A673 (cell line): ENCODE results near the gene PAK3. TPM values are rescaled to one million over a fixed set of nuclear protein-coding genes. Genes with fewer than 3 reads are reported as not detected.

Source experiments
- BruUV-seq: library from RNA; stranded (reverse); fragments of 400-500 nt; replicated peaks from 2 replicates; lab custom pipeline; 2021; lab: Mats Ljungman, UMichigan
- CTCF ChIA-PET: fragments of 300-600 bp; sonication (Branson Sonifier 250); formaldehyde crosslinking; loops from one replicate; lab custom pipeline; 2022; ENCODE audit warnings: antibody characterized with exemption; lab: Charles Lee
- POLR2A ChIA-PET: fragments of 300-600 bp; sonication (Branson Sonifier 250); formaldehyde crosslinking; loops from one replicate; lab custom pipeline; 2022; ENCODE audit warnings: antibody characterized with exemption; ENCODE audit not compliant: low non-redundant PET; lab: Charles Lee
- DNase-seq: peaks from one replicate; pipeline ENCODE4 v3.0.0-alpha.2; 2015; ENCODE audit warnings: low spot score
- H3K27ac ChIP-seq: fragments of 200-600 bp; sonication (generic); 2 replicates; pipeline ENCODE4 v1.5.1; 2016; ENCODE audit warnings: mixed run types, low read depth, mild to moderate bottlenecking, mixed read lengths, antibody characterized with exemption, low read length; ENCODE audit not compliant: poor library complexity, severe bottlenecking
- H3K27me3 ChIP-seq: fragments of 200-600 bp; sonication (generic); replicated peaks from 2 replicates; pipeline ENCODE4 v1.6.1; 2017; ENCODE audit warnings: mixed run types, low read depth, mild to moderate bottlenecking, mixed read lengths, antibody characterized with exemption, low read length; ENCODE audit not compliant: insufficient read depth, poor library complexity
- H3K36me3 ChIP-seq: fragments of 200-600 bp; sonication (generic); 2 replicates; pipeline ENCODE4 v1.6.1; 2016; ENCODE audit warnings: mixed run types, mild to moderate bottlenecking, mixed read lengths, antibody characterized with exemption, low read length; ENCODE audit not compliant: insufficient read depth, poor library complexity, severe bottlenecking
- H3K4me1 ChIP-seq: fragments of 200-600 bp; sonication (generic); 2 replicates; pipeline ENCODE4 v1.6.1; 2017; ENCODE audit warnings: mixed run types, mild to moderate bottlenecking, mixed read lengths, antibody characterized with exemption, low read length; ENCODE audit not compliant: insufficient read depth, poor library complexity, severe bottlenecking
- H3K4me3 ChIP-seq: fragments of 200-600 bp; sonication (generic); 2 replicates; pipeline ENCODE4 v1.5.1; 2016; ENCODE audit warnings: low read depth, mixed run types, mild to moderate bottlenecking, mixed read lengths, low read length; ENCODE audit not compliant: poor library complexity, severe bottlenecking
- H3K9me3 ChIP-seq: fragments of 200-600 bp; sonication (generic); 2 replicates; pipeline ENCODE4 v1.6.1; 2016; ENCODE audit warnings: mixed run types, low read depth, mild to moderate bottlenecking, mixed read lengths, antibody characterized with exemption, low read length; ENCODE audit not compliant: poor library complexity, severe bottlenecking
- EZH2 ChIP-seq: fragments of 200-600 bp; sonication (generic); IDR thresholded peaks from 2 replicates; pipeline ENCODE4 v1.6.1; 2017; ENCODE audit warnings: borderline replicate concordance, low read depth, mild to moderate bottlenecking, mixed read lengths, antibody characterized with exemption, low read length; ENCODE audit not compliant: poor library complexity, severe bottlenecking
- intact Hi-C: fragments of 100-400 bp; cut with micrococcal nuclease; formaldehyde crosslinking; loops from one replicate; pipeline ENCODE4 v1.10.0; 2022; ENCODE audit not compliant: unreplicated experiment
- total RNA-seq: library from RNA; stranded (reverse); gene quantifications from 2 replicates; pipeline ENCODE4 v1.2.3, GENCODE V29; 2021
- TF ChIP-seq, protein P1 (sequence below): fragments of 300-800, 200-600 bp; sonication (generic); conservative IDR thresholded peaks from 2 replicates; pipeline ENCODE4 v1.5.1; 2017; ENCODE audit warnings: low read depth, mild to moderate bottlenecking, antibody characterized with exemption, low read length, moderate library complexity, mixed read lengths

Gene PAK3
- total RNA-seq, 1 experiment from 2014 or later, result not detected

DNA sequence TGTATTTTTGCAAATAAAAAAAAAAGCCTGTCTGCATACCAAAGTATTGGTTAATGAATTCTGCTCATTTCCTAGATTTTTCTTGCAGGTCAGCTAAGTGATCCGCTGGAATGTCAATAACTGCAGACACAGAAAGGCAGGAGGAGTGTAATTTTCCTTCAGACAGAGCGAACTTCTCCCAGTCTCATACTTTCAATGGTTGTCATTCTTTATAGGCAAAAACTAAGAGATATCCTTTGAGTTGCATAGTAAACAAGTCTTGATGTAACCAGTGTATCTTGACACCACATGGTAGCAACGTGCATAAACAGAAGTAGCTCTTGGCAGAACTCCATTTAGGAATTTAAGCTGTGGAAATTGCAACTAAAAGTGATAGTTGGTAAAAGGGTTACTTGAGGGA is 166.1 kb downstream of the PAK3 start:
- Histone ChIP-seq H3K4me1 (no peaks in the 10 kb centered on the region), H3K27me3 (peaks cover 8% of the 10 kb centered on the region), H3K27ac (no peak overlapping the region), H3K9me3 (no peaks in the 10 kb centered on the region), H3K4me3 (no peak overlapping the region), H3K36me3 (no peaks in the 10 kb centered on the region)
- DNase-seq, result no peak
- no TSS peak for BruUV-seq
- intact Hi-C loops, result loop anchor here (10.0 kb wide), 1 partner anchor 183 kb away; no protein-coding TSS in a partner anchor
- ChIA-PET POLR2A (no interaction called here), CTCF (no interaction called here)
- no peak for TF ChIP-seq EZH2

DNA sequence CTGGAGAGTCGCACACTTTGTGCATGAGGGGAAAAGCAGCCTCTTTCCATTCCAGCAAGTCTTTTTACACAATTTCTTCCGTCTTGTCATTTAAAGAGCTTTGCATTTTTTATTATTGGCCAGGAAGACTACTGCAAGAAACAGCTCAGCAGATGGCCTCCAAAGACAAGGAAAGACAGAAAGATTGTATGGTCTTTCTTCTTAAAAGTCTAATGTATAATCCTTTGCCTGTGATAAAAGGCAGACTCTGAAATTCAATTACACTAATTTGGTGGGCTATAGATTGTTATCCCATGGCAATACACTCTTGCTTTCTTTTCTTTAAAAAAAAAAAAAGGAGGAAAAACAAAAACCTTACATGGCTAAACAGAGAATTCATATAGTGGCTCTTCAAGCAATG is 168.4 kb downstream of the PAK3 start:
- TF ChIP-seq EZH2, result no peak
- TF ChIP-seq, protein P1, sequence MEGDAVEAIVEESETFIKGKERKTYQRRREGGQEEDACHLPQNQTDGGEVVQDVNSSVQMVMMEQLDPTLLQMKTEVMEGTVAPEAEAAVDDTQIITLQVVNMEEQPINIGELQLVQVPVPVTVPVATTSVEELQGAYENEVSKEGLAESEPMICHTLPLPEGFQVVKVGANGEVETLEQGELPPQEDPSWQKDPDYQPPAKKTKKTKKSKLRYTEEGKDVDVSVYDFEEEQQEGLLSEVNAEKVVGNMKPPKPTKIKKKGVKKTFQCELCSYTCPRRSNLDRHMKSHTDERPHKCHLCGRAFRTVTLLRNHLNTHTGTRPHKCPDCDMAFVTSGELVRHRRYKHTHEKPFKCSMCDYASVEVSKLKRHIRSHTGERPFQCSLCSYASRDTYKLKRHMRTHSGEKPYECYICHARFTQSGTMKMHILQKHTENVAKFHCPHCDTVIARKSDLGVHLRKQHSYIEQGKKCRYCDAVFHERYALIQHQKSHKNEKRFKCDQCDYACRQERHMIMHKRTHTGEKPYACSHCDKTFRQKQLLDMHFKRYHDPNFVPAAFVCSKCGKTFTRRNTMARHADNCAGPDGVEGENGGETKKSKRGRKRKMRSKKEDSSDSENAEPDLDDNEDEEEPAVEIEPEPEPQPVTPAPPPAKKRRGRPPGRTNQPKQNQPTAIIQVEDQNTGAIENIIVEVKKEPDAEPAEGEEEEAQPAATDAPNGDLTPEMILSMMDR, result no peak
- intact Hi-C loops, result loop anchor here (10.0 kb wide), 1 partner anchor 180 kb away; no protein-coding TSS in a partner anchor
- no peaks in the 10 kb centered on the region for H3K9me3 ChIP-seq
- BruUV-seq, result no TSS peak
- no peak overlapping the region for H3K27ac ChIP-seq
- ChIA-PET CTCF (no interaction called here), POLR2A (no interaction called here)
- H3K4me1 ChIP-seq, result no peaks in the 10 kb centered on the region
- H3K36me3 ChIP-seq, result no peaks in the 10 kb centered on the region
- no peak for DNase-seq
- peaks cover 14% of the 10 kb centered on the region for H3K27me3 ChIP-seq
- no peak overlapping the region for H3K4me3 ChIP-seq

GRCh38 chrX:111265486-111265885 is 169.5 kb downstream of the PAK3 start:
- Histone ChIP-seq H3K4me3 (no peak overlapping the region), H3K4me1 (no peaks in the 10 kb centered on the region), H3K36me3 (no peaks in the 10 kb centered on the region), H3K27me3 (peaks cover 15% of the 10 kb centered on the region), H3K27ac (no peak overlapping the region), H3K9me3 (no peaks in the 10 kb centered on the region)
- intact Hi-C loops, result loop anchor here (10.0 kb wide), 1 partner anchor 179 kb away; no protein-coding TSS in a partner anchor
- TF ChIP-seq, protein P1, result no peak
- no peak for TF ChIP-seq EZH2
- ChIA-PET CTCF (no interaction called here), POLR2A (no interaction called here)
- BruUV-seq, result no TSS peak
- no peak for DNase-seq

DNA sequence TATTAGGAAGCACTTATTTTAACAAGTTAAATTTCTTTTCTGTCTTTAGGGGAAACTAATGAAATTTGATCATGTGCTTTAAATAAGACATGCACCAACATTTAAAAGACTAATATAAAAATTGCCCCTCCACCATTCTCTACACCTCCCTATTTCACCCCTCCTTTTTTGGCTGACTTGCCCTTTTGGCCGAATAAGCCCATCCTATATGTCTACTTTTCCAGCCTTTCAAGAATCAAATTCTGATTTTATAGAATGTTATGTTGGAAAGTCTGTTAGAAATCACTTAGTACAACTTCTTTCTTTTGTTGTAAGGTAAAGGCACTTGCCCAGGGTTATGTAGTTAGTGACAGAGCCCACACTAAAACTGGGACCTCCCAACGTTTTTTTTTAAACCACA is 172.5 kb downstream of the PAK3 start:
- Histone ChIP-seq H3K9me3 (no peaks in the 10 kb centered on the region), H3K4me1 (no peaks in the 10 kb centered on the region), H3K27me3 (peaks cover 21% of the 10 kb centered on the region), H3K27ac (no peak overlapping the region), H3K36me3 (no peaks in the 10 kb centered on the region), H3K4me3 (no peak overlapping the region)
- intact Hi-C loops, result loop anchor here (10.0 kb wide), 1 partner anchor 176 kb away; no protein-coding TSS in a partner anchor
- CTCF ChIA-PET, result no interaction called here
- no TSS peak for BruUV-seq
- no peak for TF ChIP-seq EZH2
- TF ChIP-seq, protein P1, result no peak
- POLR2A ChIA-PET, result no interaction called here
- no peak for DNase-seq
